Activated CD8-positive, alpha-beta T cell treated with anti-CD3 and anti-CD28 coated beads, Interleukin-2, amount 10 ng/mL, durations not matched to agents 7 days and 5 days (primary cell): ENCODE measurements around the gene SERP2. TPM values are rescaled to one million over a fixed set of nuclear protein-coding genes. Genes with fewer than 3 reads are reported as not detected.
A peak's percentile ranks its signal among the peaks of the same experiment; 100 is the strongest.

Experiments
- ATAC-seq: fragments of 150-1000 bp; cut with Tn5 transposase; one replicate; pipeline ENCODE4 v1.10.0; 2021; ENCODE audit warnings: moderate library complexity
- CTCF ChIA-PET: fragments of 350-600 bp; sonication (Branson Sonifier 250); formaldehyde crosslinking; loops from one replicate; lab custom pipeline; 2021; ENCODE audit warnings: antibody characterized with exemption; lab: Charles Lee
- POLR2A ChIA-PET: fragments of 350-600 bp; sonication (Branson Sonifier 250); formaldehyde crosslinking; loops from one replicate; lab custom pipeline; 2021; ENCODE audit warnings: antibody characterized with exemption; lab: Charles Lee
- DNase-seq: peaks from one replicate; pipeline ENCODE4 v3.0.0-alpha.2; 2020
- H3K27ac Mint-ChIP-seq: one replicate; pipeline ENCODE4 v1.8.0; 2021; ENCODE audit warnings: mild to moderate bottlenecking, mixed read lengths
- H3K27me3 Mint-ChIP-seq: one replicate; pipeline ENCODE4 v1.8.0; 2021; ENCODE audit warnings: low read depth, mixed read lengths
- H3K36me3 Mint-ChIP-seq: one replicate; pipeline ENCODE4 v1.8.0; 2021; ENCODE audit warnings: low read depth, mixed read lengths
- H3K4me1 Mint-ChIP-seq: one replicate; pipeline ENCODE4 v1.8.0; 2021; ENCODE audit warnings: low read depth, mixed read lengths
- H3K4me3 Mint-ChIP-seq: one replicate; pipeline ENCODE4 v1.8.0; 2021; ENCODE audit warnings: mild to moderate bottlenecking, mixed read lengths
- H3K9me3 Mint-ChIP-seq: one replicate; pipeline ENCODE4 v1.8.0; 2022; ENCODE audit warnings: mixed read lengths; ENCODE audit not compliant: insufficient read depth
- total RNA-seq, 2 experiments: library from RNA; stranded (reverse); gene quantifications; one replicate each; pipeline ENCODE4 v1.2.3, GENCODE V29; 2021

Gene SERP2
- total RNA-seq, 2 experiments from 2014 or later: 0.31 to 0.50 TPM

GRCh38 chr13:44362394-44363040 lies 11.1 kb upstream of the SERP2 start:
- H3K36me3 Mint-ChIP-seq: no peaks in the 10 kb centered on the region
- no peak overlapping the region for H3K4me3 Mint-ChIP-seq
- no peaks in the 10 kb centered on the region for H3K9me3 Mint-ChIP-seq
- POLR2A ChIA-PET: no interaction called here
- peaks cover 6% of the 10 kb centered on the region for H3K27me3 Mint-ChIP-seq
- no peaks in the 10 kb centered on the region for H3K4me1 Mint-ChIP-seq
- ATAC-seq (no peak), DNase-seq (no peak)
- H3K27ac Mint-ChIP-seq: no peak overlapping the region
- CTCF ChIA-PET: no interaction called here

- H3K4me3 Mint-ChIP-seq: no peak overlapping the region
- H3K27ac Mint-ChIP-seq: no peak overlapping the region
Observed at GRCh38 chr13:44363631-44364344, 9.8 kb upstream of the SERP2 start.

GRCh38 chr13:44364345-44365000 lies 9.2 kb upstream of the SERP2 start:
- ChIA-PET CTCF (no interaction called here), POLR2A (interaction anchor here (0.6 kb wide), 1 partner anchor 10 kb away, joined by 3 read pairs; no protein-coding TSS in a partner anchor)
- Mint-ChIP-seq H3K9me3 (no peaks in the 10 kb centered on the region), H3K27me3 (peaks cover 10% of the 10 kb centered on the region), H3K4me1 (no peaks in the 10 kb centered on the region), H3K27ac (no peak overlapping the region), H3K4me3 (no peak overlapping the region), H3K36me3 (no peaks in the 10 kb centered on the region)
- DNase-seq: no peak
- no peak for ATAC-seq

More at GRCh38 chr13:44363631-44364344, 9.8 kb upstream of the SERP2 start:
- ATAC-seq: no peak
- DNase-seq: no peak
- H3K4me1 Mint-ChIP-seq: no peaks in the 10 kb centered on the region
- H3K36me3 Mint-ChIP-seq: no peaks in the 10 kb centered on the region
- no peaks in the 10 kb centered on the region for H3K9me3 Mint-ChIP-seq
- POLR2A ChIA-PET: no interaction called here
- peaks cover 7% of the 10 kb centered on the region for H3K27me3 Mint-ChIP-seq
- CTCF ChIA-PET: no interaction called here

- Mint-ChIP-seq H3K9me3 (no peaks in the 10 kb centered on the region), H3K4me3 (no peak overlapping the region), H3K4me1 (no peaks in the 10 kb centered on the region), H3K36me3 (no peaks in the 10 kb centered on the region), H3K27ac (no peak overlapping the region), H3K27me3 (peaks cover 10% of the 10 kb centered on the region)
- CTCF ChIA-PET: no interaction called here
- no peak for DNase-seq
- no peak for ATAC-seq
- POLR2A ChIA-PET: interaction anchor here (0.6 kb wide), 1 partner anchor 10 kb away, joined by 3 read pairs; no protein-coding TSS in a partner anchor
Observed at GRCh38 chr13:44365008-44365407, 8.6 kb upstream of the SERP2 start.

GRCh38 chr13:44365899-44366298 lies 7.7 kb upstream of the SERP2 start:
- Mint-ChIP-seq H3K27ac (no peak overlapping the region), H3K9me3 (no peaks in the 10 kb centered on the region), H3K4me3 (no peak overlapping the region), H3K27me3 (peaks cover 10% of the 10 kb centered on the region), H3K4me1 (no peaks in the 10 kb centered on the region), H3K36me3 (no peaks in the 10 kb centered on the region)
- ATAC-seq (no peak), DNase-seq (no peak)
- ChIA-PET POLR2A (no interaction called here), CTCF (no interaction called here)

GRCh38 chr13:44368062-44368591 lies 5.5 kb upstream of the SERP2 start:
- Mint-ChIP-seq H3K4me1 (no peaks in the 10 kb centered on the region), H3K4me3 (no peak overlapping the region), H3K9me3 (no peaks in the 10 kb centered on the region), H3K36me3 (no peaks in the 10 kb centered on the region), H3K27me3 (peaks cover 16% of the 10 kb centered on the region), H3K27ac (no peak overlapping the region)
- ChIA-PET POLR2A (no interaction called here), CTCF (no interaction called here)
- ATAC-seq: no peak
- DNase-seq: no peak

GRCh38 chr13:44368599-44369368 lies 4.8 kb upstream of the SERP2 start:
- Mint-ChIP-seq H3K9me3 (no peaks in the 10 kb centered on the region), H3K27me3 (peaks cover 15% of the 10 kb centered on the region), H3K4me3 (no peak overlapping the region), H3K4me1 (no peaks in the 10 kb centered on the region), H3K36me3 (no peaks in the 10 kb centered on the region), H3K27ac (no peak overlapping the region)
- DNase-seq (no peak), ATAC-seq (no peak)
- ChIA-PET CTCF (no interaction called here), POLR2A (no interaction called here)

- DNase-seq: no peak
- CTCF ChIA-PET: no interaction called here
- Mint-ChIP-seq H3K4me3 (no peak overlapping the region), H3K36me3 (no peaks in the 10 kb centered on the region), H3K9me3 (no peaks in the 10 kb centered on the region), H3K4me1 (peaks cover 4% of the 10 kb centered on the region), H3K27ac (no peak overlapping the region), H3K27me3 (peaks cover 27% of the 10 kb centered on the region)
- POLR2A ChIA-PET: no interaction called here
- no peak for ATAC-seq
Observed at GRCh38 chr13:44371421-44371820, 2.2 kb upstream of the SERP2 start.

GRCh38 chr13:44373247-44373600 lies 400 bp upstream of the SERP2 start:
- H3K4me3 Mint-ChIP-seq: no peak overlapping the region
- H3K4me1 Mint-ChIP-seq: peaks cover 4% of the 10 kb centered on the region
- peaks cover 27% of the 10 kb centered on the region for H3K27me3 Mint-ChIP-seq
- DNase-seq (no peak), ATAC-seq (no peak)
- POLR2A ChIA-PET: no interaction called here
- no peak overlapping the region for H3K27ac Mint-ChIP-seq
- CTCF ChIA-PET: no interaction called here
- H3K9me3 Mint-ChIP-seq: no peaks in the 10 kb centered on the region
- H3K36me3 Mint-ChIP-seq: no peaks in the 10 kb centered on the region

- ChIA-PET CTCF (no interaction called here), POLR2A (no interaction called here)
- no peaks in the 10 kb centered on the region for H3K36me3 Mint-ChIP-seq
Observed at GRCh38 chr13:44374348-44374712, 706 bp downstream of the SERP2 start.

GRCh38 chr13:44378277-44378676 lies 4.7 kb downstream of the SERP2 start:
- Mint-ChIP-seq H3K27ac (no peak overlapping the region), H3K4me3 (no peak overlapping the region), H3K9me3 (no peaks in the 10 kb centered on the region), H3K27me3 (peaks cover 18% of the 10 kb centered on the region), H3K4me1 (peaks cover 4% of the 10 kb centered on the region), H3K36me3 (no peaks in the 10 kb centered on the region)
- ATAC-seq (no peak), DNase-seq (no peak)
- CTCF ChIA-PET: no interaction called here
- POLR2A ChIA-PET: no interaction called here

More at GRCh38 chr13:44374348-44374712, 706 bp downstream of the SERP2 start:
- peaks cover 26% of the 10 kb centered on the region for H3K27me3 Mint-ChIP-seq
- H3K9me3 Mint-ChIP-seq: no peaks in the 10 kb centered on the region
- peak overlapping the region; percentile 5 for H3K4me3 Mint-ChIP-seq
- no peak overlapping the region for H3K27ac Mint-ChIP-seq
- peaks cover 4% of the 10 kb centered on the region for H3K4me1 Mint-ChIP-seq
- ATAC-seq: no peak
- no peak for DNase-seq
